ENCODE measurements around the gene SLC2A11. TPM values are rescaled to one million over a fixed set of nuclear protein-coding genes. Genes with fewer than 3 reads are reported as not detected.

Gene SLC2A11, protein sequence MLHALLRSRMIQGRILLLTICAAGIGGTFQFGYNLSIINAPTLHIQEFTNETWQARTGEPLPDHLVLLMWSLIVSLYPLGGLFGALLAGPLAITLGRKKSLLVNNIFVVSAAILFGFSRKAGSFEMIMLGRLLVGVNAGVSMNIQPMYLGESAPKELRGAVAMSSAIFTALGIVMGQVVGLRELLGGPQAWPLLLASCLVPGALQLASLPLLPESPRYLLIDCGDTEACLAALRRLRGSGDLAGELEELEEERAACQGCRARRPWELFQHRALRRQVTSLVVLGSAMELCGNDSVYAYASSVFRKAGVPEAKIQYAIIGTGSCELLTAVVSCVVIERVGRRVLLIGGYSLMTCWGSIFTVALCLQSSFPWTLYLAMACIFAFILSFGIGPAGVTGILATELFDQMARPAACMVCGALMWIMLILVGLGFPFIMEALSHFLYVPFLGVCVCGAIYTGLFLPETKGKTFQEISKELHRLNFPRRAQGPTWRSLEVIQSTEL
- total RNA-seq, result 10 to 100 TPM in 3 of 4 donors, 1 to 10 TPM in 1; 8.3 to 16.0 (median 14.8) TPM

GRCh38 chr22:23857606-23858483, at the start of gene SLC2A11:
SLC2A11 (plus strand) TSS chr22:23857875; CDS start chr22:23858000, 125 bp downstream.
- peak within 1 kb of the TSS; percentile 88 to 98 (median 92) for H3K27ac ChIP-seq
- no peaks in the 10 kb centered on the region for H3K27me3 ChIP-seq
- H3K4me1 ChIP-seq, result peaks cover 0 to 8% (median 2%) of the 10 kb centered on the region in 4 donors
- no peaks in the 10 kb centered on the region for H3K9me3 ChIP-seq
- H3K4me3 ChIP-seq, result peak within 1 kb of the TSS; percentile 40 to 75 (median 68)
- TF ChIP-seq CTCF (IDR thresholded peaks at IDR 0.05) (peak in 5 of 6 experiments; percentile 23 to 60 (median 47)), POLR2A (IDR thresholded peaks at IDR 0.05) (peak; percentile 75 to 76)
- H3K36me3 ChIP-seq, result no peaks in the 10 kb centered on the region
- DNase-seq, result peak; percentile 95 to 99 (median 95)

- Histone ChIP-seq H3K4me1 (no peaks in the 10 kb centered on the region), H3K9me3 (no peaks in the 10 kb centered on the region), H3K4me3 (no peak overlapping the region), H3K27me3 (no peaks in the 10 kb centered on the region), H3K36me3 (peaks cover 0 to 56% (median 0%) of the 10 kb centered on the region in 3 donors), H3K27ac (no peak overlapping the region)
- no peak for DNase-seq
- TF ChIP-seq POLR2A (IDR thresholded peaks at IDR 0.05) (no peak), CTCF (IDR thresholded peaks at IDR 0.05) (no peak)
Observed at GRCh38 chr22:23812378-23812777, 45.3 kb upstream of the SLC2A11 start.

- peaks cover 0 to 5% (median 0%) of the 10 kb centered on the region in 4 donors for H3K4me1 ChIP-seq
- no peaks in the 10 kb centered on the region for H3K27me3 ChIP-seq
- no peaks in the 10 kb centered on the region for H3K9me3 ChIP-seq
- H3K27ac ChIP-seq, result no peak overlapping the region
- no peak for DNase-seq
- H3K36me3 ChIP-seq, result peaks cover 0 to 59% (median 0%) of the 10 kb centered on the region in 3 donors
- H3K4me3 ChIP-seq, result no peak overlapping the region
- TF ChIP-seq POLR2A (IDR thresholded peaks at IDR 0.05), result no peak
- TF ChIP-seq CTCF (IDR thresholded peaks at IDR 0.05), result no peak
Observed at GRCh38 chr22:23815541-23816155, 42.0 kb upstream of the SLC2A11 start.

DNA sequence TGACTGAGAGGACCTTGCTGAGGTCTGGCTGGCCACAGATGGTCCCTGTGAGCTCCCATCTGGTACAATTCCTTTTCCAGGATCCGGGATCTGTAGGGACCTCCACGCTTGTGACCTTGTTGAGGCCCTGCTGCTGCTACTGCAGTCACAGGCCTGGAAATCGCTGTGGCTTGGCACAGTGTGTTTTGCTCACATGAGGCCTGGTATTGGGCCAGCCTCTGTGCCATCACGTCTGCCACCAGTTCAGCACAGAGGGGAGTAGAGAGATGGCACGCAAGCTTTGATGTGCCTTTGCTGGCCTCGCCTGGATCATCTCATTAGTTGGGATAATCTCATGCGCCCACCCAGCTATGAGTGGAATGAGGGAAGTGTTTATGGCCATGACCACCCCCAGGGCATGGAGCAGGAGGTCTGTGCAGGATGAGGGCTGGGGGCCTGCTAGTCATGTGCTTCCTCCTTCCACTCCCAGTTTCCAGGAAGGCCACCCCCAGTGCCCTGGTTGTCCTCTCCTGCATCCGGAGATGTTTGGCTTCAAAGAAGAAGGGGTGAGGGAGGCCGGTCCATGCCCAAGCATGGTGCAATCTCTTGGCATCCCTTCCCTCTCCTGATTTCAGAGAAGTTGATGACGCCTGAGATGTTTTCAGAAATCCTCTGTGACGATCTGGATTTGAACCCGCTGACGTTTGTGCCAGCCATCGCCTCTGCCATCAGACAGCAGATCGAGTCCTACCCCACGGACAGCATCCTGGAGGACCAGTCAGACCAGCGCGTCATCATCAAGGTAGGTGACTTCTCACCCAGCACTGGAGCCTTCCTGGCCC, 41.3 kb upstream of the SLC2A11 start:
- H3K4me1 ChIP-seq, result peaks cover 0 to 8% (median 0%) of the 10 kb centered on the region in 4 donors
- peaks cover 0 to 58% (median 0%) of the 10 kb centered on the region in 3 donors for H3K36me3 ChIP-seq
- TF ChIP-seq CTCF (IDR thresholded peaks at IDR 0.05) (no peak), POLR2A (IDR thresholded peaks at IDR 0.05) (no peak)
- no peak overlapping the region for H3K27ac ChIP-seq
- H3K4me3 ChIP-seq, result no peak overlapping the region
- no peak for DNase-seq
- H3K27me3 ChIP-seq, result no peaks in the 10 kb centered on the region
- H3K9me3 ChIP-seq, result no peaks in the 10 kb centered on the region
